Measurements from ENCODE around the gene CASKIN2.

CASKIN2 gene

GRCh38 chr17:75515496-75516254 lies at the start of gene CASKIN2:
Gene CASKIN2, minus strand, starts transcription at chr17:75515537. Its CDS starts 1,733 bp downstream, at chr17:75513804.
- DNase-seq (ENCODE audit: low spot score) = peak; percentile 93

DNA sequence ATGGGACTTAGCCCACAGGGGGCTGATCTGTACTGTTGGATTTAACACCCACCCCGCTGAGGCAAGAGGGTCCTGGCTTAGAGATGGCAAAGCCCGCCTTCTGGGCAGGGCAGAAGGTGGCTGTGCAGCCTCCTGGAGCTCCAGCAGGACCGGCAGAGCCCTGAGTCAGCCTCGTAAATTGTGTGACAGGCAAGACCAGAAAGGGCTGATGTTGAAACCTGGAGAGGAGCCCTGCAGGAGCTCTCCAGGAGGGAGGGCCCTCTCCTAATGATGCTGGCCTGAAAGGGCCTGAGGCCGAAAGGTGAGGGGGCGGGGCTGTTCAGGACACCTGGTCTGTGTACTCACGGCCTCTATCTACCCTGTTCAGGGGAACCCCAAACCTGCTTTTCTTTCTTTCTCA lies 49.7 kb upstream of the CASKIN2 start:
- no peak for DNase-seq (ENCODE audit: low spot score)

GRCh38 chr17:75564195-75564594 lies 48.9 kb upstream of the CASKIN2 start:
- no peak for DNase-seq (ENCODE audit: low spot score)

GRCh38 chr17:75563063-75563758 lies 47.9 kb upstream of the CASKIN2 start:
- no peak for DNase-seq (ENCODE audit: low spot score)

GRCh38 chr17:75561927-75562603 lies 46.7 kb upstream of the CASKIN2 start:
- DNase-seq (ENCODE audit: low spot score) = no peak

GRCh38 chr17:75559958-75560533 lies 44.7 kb upstream of the CASKIN2 start:
- DNase-seq (ENCODE audit: low spot score) = no peak

- DNase-seq (ENCODE audit: low spot score) = no peak
Measured at GRCh38 chr17:75558666-75559530, 43.6 kb upstream of the CASKIN2 start.

GRCh38 chr17:75557852-75558665 lies 42.7 kb upstream of the CASKIN2 start:
- no peak for DNase-seq (ENCODE audit: low spot score)

- no peak for DNase-seq (ENCODE audit: low spot score)
Measured at GRCh38 chr17:75557075-75557851, 41.9 kb upstream of the CASKIN2 start.

DNA sequence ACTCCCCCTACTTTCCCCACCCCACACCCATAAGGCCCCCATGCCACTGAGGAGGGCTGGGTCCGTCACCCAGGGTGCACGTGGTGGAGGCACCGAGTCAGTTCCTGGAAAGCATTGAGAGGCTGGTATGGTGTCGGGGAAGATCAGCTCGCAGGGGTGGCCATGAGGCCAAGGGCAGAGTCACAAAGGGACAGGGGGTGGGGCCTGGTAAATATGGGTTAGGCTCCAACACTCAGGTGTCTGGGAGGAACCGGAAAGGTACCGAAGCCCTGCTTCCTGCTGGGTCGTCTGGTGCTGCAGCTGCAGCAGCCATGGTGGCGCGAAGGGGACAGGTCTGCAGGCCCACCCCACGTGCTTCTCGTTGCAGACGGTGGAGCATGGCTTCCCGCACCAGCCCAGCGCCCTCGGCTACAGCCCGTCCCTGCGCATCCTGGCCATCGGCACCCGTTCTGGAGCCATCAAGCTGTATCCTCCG lies 40.4 kb upstream of the CASKIN2 start:
- DNase-seq (ENCODE audit: low spot score) = no peak

DNA sequence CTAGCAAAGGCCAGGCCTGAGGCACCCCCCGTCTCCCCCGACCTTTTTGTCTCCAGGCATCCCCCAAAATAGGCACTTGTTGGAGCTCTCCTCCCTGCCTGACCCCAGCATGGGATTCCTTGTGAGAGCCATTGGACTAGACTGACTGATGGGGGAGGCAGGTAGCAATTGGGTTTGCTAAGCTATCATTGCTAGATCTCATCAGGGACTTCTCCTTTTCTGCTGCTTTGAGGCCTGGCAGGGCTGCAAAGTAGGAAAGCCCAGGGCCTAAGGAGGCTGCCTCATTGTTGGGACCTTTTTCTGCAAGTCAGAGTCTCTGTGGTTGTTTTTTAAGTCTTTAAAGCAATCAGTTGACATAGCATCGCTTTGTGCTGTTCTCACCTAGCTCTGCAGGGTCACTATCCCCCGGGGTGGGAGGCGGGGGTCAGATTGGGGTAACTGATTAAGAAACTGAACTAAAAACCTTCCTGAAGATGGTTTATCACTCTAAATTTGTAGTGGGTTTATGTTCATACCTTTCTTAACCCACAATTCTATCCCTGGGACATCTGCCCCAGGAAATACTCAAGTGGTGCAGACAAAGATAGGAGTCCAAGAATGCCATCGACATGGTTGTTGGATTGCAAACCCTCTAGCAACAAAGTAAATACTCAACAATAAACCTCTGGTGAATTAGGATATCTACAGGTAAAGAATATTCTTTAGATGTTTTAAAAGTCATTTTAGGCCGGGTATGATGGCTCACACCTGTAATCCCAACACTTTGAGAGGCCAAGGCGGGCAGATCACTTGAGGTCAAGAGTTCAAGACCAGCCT lies 38.2 kb upstream of the CASKIN2 start:
- DNase-seq (ENCODE audit: low spot score) = no peak

GRCh38 chr17:75552425-75553294 lies 37.3 kb upstream of the CASKIN2 start:
- DNase-seq (ENCODE audit: low spot score) = no peak

DNA sequence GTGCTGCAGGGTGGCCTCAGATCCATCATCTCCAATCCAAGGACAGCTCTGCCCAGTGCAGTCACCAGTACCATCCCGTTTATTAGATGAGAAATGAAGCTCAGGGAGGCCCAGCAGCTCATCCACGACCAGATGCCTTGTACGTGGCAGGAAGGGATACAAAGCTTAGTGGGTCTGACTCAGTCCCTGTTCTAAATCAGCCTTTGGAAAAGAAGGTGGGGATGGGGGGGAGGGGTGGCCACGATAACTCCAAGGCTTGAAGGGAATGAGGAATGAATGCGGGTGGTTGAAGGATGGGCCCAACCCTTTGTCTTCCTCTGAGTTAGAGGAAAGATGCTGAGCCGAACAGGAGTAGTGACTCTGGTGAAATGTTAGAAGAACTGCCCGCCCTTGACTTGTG lies 35.9 kb upstream of the CASKIN2 start:
- DNase-seq (ENCODE audit: low spot score) = no peak

DNA sequence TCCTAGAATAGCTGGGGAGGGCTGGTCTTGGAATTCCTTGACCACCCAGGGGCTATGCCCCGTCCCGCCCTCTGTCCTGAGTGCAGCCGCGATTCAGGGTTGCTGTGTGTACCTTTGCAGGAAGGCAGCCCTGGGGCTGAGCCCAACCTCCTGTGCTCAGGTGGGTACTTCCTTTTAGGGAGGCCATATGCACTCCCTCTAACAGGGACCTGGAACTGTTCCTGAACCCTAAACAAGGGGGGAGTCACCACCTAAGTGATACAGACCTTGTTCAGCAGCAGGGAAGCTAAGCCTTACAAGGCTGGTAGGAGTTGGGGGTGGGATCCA lies 34.8 kb upstream of the CASKIN2 start:
- no peak for DNase-seq (ENCODE audit: low spot score)

GRCh38 chr17:75549246-75550138 lies 34.2 kb upstream of the CASKIN2 start:
- no peak for DNase-seq (ENCODE audit: low spot score)

GRCh38 chr17:75548813-75549212 lies 33.5 kb upstream of the CASKIN2 start:
- no peak for DNase-seq (ENCODE audit: low spot score)

GRCh38 chr17:75547091-75547490 lies 31.8 kb upstream of the CASKIN2 start:
- DNase-seq (ENCODE audit: low spot score) = no peak
